Activated T-cell treated with anti-CD3 and anti-CD28 coated beads, Interleukin-2, amount 50 U/mL, for 24 hours (primary cell): ENCODE data around the gene PRELID1.
A peak's percentile ranks its signal among the peaks of the same experiment; 100 is the strongest.

ENCODE experiments used
- DNase-seq: peaks from one replicate; pipeline ENCODE4 v3.0.0-alpha.2; 2020
- H3K27ac Mint-ChIP-seq: 2 replicates; pipeline ENCODE4 v1.8.0; 2020; ENCODE audit warnings: mild to moderate bottlenecking, mixed read lengths
- H3K27me3 Mint-ChIP-seq: 2 replicates; pipeline ENCODE4 v1.8.0; 2020; ENCODE audit warnings: mixed read lengths
- H3K36me3 Mint-ChIP-seq: 2 replicates; pipeline ENCODE4 v1.8.0; 2020; ENCODE audit warnings: low read depth, mixed read lengths
- H3K4me1 Mint-ChIP-seq: 2 replicates; pipeline ENCODE4 v1.8.0; 2020; ENCODE audit warnings: low read depth, mixed read lengths
- H3K4me3 Mint-ChIP-seq: 2 replicates; pipeline ENCODE4 v1.8.0; 2020; ENCODE audit warnings: mild to moderate bottlenecking, moderate library complexity, mixed read lengths
- H3K9me3 Mint-ChIP-seq: 2 replicates; pipeline ENCODE4 v1.8.0; 2020; ENCODE audit warnings: mixed read lengths

The PRELID1 gene

DNA sequence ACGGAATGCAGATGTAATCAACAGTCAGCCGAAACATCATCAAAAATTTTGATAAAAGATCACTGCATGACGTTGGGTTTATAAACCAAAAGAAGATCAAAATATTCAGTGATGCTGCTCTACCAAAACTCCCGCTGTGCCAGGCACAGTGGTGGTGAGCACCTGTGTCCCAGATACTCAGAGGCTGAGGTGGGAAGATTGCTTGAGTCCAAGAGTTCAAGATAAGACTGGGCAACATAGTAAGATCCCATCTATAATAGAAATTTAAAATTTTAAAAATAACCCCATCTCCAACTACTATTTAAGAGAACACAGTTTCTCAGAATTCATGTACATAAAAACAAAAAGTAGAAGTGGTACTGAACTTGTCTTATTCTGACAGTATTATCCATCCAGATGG lies 44.1 kb downstream of the PRELID1 start:
- Mint-ChIP-seq H3K36me3 (peaks cover 65% of the 10 kb centered on the region), H3K27me3 (no peaks in the 10 kb centered on the region), H3K27ac (peak overlapping the region; percentile 73), H3K4me3 (peak overlapping the region; percentile 15), H3K9me3 (no peaks in the 10 kb centered on the region), H3K4me1 (peaks cover 53% of the 10 kb centered on the region)
- no peak for DNase-seq

- Mint-ChIP-seq H3K27me3 (no peaks in the 10 kb centered on the region), H3K4me1 (peaks cover 48% of the 10 kb centered on the region), H3K4me3 (peak overlapping the region; percentile 99), H3K9me3 (no peaks in the 10 kb centered on the region), H3K36me3 (peaks cover 58% of the 10 kb centered on the region), H3K27ac (peak overlapping the region; percentile 100)
- DNase-seq: no peak
These were observed 45.7 kb downstream of the PRELID1 start for GRCh38 chr5:177349362-177349647.

DNA sequence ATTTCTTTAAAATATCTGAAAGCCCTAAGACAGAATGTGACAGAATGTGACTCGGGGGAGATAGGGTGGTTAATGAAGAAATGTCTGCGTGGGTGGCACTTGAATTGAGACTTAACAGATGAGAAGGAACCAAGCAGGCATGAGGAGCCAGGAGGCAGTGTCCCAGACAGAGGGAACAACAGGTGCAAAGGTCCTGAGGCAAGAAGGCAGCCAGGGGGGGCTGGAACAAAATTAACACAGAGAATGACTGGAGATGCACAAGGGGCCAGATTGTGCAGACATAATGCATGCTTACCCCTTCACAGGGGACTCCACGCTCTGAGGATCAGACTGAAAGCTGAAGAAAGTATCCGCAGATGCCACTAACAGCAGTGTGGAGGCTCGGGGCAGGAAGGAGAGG lies 46.2 kb downstream of the PRELID1 start:
- Mint-ChIP-seq H3K36me3 (peaks cover 56% of the 10 kb centered on the region), H3K4me1 (peaks cover 53% of the 10 kb centered on the region), H3K27ac (peak overlapping the region; percentile 100)

DNA sequence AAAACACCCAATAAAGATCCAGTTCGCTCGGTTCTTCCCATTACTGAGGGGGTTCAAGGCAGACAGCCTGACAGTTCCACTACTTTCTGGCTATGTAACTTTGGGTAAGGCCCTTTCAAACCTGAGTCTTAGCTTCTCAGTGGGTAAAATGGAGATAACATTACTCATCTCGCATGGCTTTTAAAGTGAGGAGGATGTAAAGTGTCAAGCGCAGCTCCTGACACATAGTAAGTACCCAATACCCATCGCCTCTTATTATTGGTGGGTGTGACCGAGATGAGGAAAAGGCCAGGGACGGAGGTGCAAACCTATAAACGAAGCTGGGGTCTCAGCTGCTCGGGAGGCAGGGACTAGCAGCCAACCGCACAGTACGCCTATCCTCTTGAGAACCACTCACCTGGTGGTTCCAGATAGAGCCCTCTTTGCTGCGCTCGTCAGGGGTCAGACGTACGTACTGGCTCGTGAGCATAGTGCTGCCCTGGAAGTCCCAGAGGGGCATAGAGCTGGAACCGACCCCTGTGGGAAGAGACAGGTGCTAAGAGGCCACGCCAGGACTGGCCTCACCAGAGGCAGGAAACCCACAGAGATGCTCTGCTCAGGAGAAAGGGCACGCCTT lies 47.3 kb downstream of the PRELID1 start:
- Mint-ChIP-seq H3K9me3 (peaks cover 8% of the 10 kb centered on the region), H3K27me3 (no peaks in the 10 kb centered on the region), H3K4me1 (peaks cover 60% of the 10 kb centered on the region), H3K36me3 (peaks cover 51% of the 10 kb centered on the region), H3K27ac (peak overlapping the region; percentile 100), H3K4me3 (peak overlapping the region; percentile 99)
- no peak for DNase-seq

More for the DNA sequence above, 46.2 kb downstream of the PRELID1 start:
- Mint-ChIP-seq H3K27me3 (no peaks in the 10 kb centered on the region), H3K9me3 (no peaks in the 10 kb centered on the region), H3K4me3 (peak overlapping the region; percentile 99)
- DNase-seq: no peak

DNA sequence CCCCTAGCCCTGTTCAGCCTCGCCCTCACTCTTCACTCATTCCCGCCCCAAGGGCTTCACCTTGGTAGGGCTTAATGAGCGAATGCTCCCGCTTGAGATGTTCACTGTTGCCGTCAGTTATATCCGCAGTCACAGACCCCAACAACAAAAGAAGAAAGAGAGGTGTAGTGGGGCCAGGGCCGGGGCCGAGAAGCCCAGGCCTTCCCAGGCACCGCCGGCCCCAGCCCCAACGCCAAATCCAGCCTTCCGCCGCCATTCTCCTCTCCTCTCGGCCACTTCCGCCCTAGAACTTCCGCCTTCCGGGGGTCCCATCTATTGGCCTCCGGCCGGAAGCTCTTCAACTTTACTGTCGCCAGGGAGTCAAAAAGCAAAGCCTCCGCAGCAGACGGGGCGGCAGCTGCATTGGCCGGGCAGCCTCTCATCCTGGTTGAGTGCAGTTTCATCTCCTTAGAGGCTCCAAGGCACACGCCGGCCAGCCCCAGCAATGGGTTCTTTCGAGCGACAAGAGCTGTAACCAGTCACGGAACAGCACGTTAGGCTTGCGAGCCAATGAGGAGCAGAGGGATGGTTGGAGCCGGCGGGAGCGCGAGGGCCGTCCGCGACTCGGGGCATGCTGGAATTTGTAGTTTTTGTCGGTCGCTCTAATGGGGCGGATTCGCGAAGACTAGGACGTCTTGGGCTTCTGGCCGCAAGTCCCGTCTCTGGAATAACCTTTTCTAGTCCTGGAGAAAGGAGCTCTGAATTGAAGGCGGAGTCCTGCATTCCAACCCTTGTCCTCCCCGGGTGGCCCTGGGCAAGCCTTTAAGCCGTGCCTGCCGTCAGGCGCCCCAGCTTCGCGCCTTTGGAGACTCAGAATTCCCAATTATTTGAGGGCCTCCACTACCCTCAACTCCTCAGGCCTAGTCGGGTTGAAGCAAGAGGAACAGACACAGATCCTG lies 48.1 kb downstream of the PRELID1 start, which contains the start of gene LMAN2:
TSS of gene LMAN2 (minus strand) at position 277 of the 938 bp plus-strand sequence. CDS start at position 256, 21 bp downstream.
- Mint-ChIP-seq H3K27ac (peak within 1 kb of the TSS; percentile 100), H3K36me3 (peaks cover 44% of the 10 kb centered on the region), H3K9me3 (peaks cover 8% of the 10 kb centered on the region), H3K4me1 (peaks cover 60% of the 10 kb centered on the region), H3K27me3 (no peaks in the 10 kb centered on the region), H3K4me3 (peak within 1 kb of the TSS; percentile 99)
- peak; percentile 93 for DNase-seq

GRCh38 chr5:177353093-177353492 lies 49.5 kb downstream of the PRELID1 start:
- Mint-ChIP-seq H3K36me3 (peaks cover 31% of the 10 kb centered on the region), H3K27me3 (no peaks in the 10 kb centered on the region), H3K4me3 (no peak overlapping the region), H3K27ac (no peak overlapping the region), H3K9me3 (peaks cover 8% of the 10 kb centered on the region), H3K4me1 (peaks cover 58% of the 10 kb centered on the region)
- DNase-seq: no peak

DNA sequence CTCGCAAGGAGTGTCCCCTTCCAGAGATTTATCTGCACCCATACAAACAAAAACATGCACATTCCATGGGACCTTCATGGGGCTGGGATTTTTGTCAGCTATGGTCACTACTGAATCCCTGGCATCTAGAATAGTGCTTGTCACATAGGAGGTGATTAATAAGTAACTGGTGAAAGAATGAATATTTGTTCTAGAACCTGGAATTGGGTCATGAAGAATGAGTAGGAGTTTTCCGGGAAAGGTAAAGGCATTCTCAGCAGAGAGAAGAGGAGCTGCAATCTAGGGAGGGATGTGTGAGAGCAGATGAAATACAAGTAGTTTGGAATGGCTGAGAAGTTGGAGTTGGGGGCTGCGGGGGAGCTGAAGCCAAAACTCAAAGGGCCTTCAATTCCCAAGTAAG lies 50.7 kb downstream of the PRELID1 start:
- Mint-ChIP-seq H3K9me3 (peaks cover 8% of the 10 kb centered on the region), H3K27me3 (no peaks in the 10 kb centered on the region), H3K27ac (no peak overlapping the region), H3K4me3 (no peak overlapping the region), H3K4me1 (peaks cover 61% of the 10 kb centered on the region), H3K36me3 (peaks cover 36% of the 10 kb centered on the region)
- no peak for DNase-seq

GRCh38 chr5:177354711-177355110 lies 51.1 kb downstream of the PRELID1 start:
- Mint-ChIP-seq H3K9me3 (peaks cover 8% of the 10 kb centered on the region), H3K4me1 (peaks cover 61% of the 10 kb centered on the region), H3K4me3 (no peak overlapping the region), H3K36me3 (peaks cover 33% of the 10 kb centered on the region), H3K27me3 (no peaks in the 10 kb centered on the region), H3K27ac (no peak overlapping the region)
- no peak for DNase-seq

DNA sequence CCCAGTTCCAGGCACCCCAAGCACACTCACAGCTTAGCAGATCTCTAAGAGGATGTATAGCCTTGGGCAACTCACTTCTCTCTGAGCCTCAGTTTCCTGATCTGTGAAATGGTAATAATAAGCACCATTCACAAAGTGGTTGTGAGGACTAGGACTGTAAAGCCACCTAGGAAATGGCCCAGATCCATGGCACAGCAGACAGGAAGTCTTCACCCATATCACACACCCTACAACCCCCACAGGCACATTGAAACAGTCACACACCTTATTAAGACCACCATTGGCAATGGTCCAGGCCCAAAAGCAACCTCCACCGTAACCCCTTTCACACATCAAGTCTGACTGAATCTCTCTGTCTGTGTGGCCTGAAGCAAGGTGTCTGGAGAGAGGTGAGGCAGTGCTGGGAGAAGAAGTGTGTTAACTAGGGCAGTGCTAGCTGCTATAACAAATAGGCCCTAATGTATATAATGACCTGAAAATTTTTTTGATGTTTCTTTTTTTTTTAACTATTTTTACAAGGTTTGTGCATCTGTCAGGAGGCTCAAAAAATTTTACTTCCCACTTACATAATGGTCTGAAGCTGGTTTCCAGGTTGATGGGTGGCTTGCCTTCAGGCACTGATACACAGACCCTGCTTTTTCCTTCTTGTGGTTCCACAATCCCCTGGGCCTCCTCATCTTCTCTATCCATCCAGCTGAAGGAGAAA lies 51.7 kb downstream of the PRELID1 start:
- Mint-ChIP-seq H3K36me3 (peaks cover 34% of the 10 kb centered on the region), H3K27me3 (no peaks in the 10 kb centered on the region), H3K4me1 (peaks cover 61% of the 10 kb centered on the region), H3K4me3 (no peak overlapping the region), H3K9me3 (peaks cover 8% of the 10 kb centered on the region), H3K27ac (no peak overlapping the region)
- no peak for DNase-seq

DNA sequence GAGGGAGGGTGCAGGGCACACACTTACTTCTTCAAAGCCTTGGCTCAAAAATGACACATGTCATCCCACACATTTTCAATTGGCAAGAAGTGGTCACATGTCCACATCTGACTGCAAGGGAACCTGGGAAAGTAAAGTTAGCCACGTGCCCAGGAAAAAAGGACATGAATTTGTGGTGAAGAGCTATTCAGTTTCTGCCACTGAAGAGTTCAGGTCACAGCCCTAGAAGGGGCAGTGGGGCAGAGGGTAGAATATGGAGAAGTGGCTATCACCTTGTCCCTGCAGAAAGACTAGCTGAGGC lies 52.2 kb downstream of the PRELID1 start:
- Mint-ChIP-seq H3K4me1 (peaks cover 59% of the 10 kb centered on the region), H3K4me3 (no peak overlapping the region), H3K27ac (no peak overlapping the region), H3K9me3 (peaks cover 8% of the 10 kb centered on the region), H3K36me3 (peaks cover 30% of the 10 kb centered on the region), H3K27me3 (no peaks in the 10 kb centered on the region)
- no peak for DNase-seq
